SW480 (cell line): Measurements from ENCODE around the gene TNPO3.
"Not testable (repeated sequence)": the region's sequence is repeated elsewhere in the genome, so short reads cannot be mapped to it uniquely, and the experiment has no call there.

Experiments
- DNase-seq: peaks from one replicate; pipeline ENCODE4 v3.0.0-alpha.2; 2016; ENCODE audit warnings: low spot score

Gene TNPO3

DNA sequence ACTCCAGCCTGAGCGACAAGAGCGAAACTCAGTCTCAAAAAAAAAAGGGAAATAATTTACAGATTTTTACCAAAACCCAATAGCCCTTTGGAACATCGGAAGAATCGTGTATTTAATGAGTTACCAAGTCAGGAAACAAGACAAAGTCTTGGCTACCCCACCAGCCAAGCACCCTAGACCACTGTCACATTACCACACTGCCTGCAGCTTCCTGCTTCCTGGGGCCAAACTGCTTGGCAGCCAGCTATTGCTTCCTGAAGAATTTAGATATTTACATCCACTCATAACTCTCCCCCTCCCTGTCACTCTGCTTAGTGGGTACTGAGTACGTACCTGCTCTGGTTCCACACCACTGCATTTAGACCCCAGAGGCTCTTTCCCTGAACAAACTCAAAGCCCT, 14.1 kb upstream of the TNPO3 start:
- DNase-seq: no peak

DNA sequence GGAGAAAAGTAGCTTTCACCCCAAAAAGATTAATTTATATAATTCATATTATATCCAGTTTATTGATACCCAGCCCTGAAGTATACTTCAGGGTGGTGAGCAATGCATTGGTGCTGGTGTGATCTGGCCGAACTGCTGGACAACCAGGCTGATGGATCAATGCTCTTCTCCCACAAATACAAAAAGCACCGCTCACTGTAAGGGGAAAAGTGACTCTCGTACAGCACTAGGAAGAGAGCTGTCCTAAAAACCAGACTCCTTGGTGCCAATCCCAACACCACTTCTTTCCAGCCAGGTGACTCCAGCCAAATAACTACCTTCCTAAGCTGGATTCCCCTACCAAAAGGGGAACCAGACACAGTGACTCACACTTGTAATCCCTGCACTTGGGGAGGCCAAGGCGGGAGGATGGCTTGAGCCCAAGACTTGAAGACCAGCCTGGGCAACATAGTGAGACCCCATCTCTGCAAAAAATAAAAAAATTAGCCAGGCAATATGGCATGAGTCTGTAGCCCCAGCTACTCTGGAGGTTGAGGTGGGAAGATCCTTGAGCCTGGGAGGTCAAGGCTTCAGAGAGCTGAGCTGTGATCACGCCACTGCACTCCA, 13.1 kb upstream of the TNPO3 start:
- DNase-seq: no peak

DNA sequence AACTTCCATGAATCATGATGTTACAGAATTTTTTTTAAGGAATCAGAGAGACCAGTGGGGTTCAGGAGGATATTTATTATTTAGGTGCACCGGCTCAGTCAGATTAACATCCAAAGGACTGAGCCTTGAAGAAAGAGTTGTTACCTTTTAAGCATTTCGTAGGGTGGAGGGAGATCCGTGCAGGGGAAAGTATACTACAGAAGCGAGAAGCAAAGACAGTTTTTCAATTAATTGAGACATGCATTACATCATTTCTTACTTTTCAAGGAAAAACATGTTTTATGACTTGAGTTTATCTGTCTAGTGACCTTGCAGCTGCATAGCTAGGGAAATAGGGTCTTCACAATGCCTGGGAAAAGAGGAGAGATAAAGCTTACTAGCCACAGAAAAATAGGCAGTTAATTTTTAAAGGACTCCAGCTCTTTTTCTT, 12.2 kb upstream of the TNPO3 start:
- DNase-seq: not testable (repeated sequence)

DNA sequence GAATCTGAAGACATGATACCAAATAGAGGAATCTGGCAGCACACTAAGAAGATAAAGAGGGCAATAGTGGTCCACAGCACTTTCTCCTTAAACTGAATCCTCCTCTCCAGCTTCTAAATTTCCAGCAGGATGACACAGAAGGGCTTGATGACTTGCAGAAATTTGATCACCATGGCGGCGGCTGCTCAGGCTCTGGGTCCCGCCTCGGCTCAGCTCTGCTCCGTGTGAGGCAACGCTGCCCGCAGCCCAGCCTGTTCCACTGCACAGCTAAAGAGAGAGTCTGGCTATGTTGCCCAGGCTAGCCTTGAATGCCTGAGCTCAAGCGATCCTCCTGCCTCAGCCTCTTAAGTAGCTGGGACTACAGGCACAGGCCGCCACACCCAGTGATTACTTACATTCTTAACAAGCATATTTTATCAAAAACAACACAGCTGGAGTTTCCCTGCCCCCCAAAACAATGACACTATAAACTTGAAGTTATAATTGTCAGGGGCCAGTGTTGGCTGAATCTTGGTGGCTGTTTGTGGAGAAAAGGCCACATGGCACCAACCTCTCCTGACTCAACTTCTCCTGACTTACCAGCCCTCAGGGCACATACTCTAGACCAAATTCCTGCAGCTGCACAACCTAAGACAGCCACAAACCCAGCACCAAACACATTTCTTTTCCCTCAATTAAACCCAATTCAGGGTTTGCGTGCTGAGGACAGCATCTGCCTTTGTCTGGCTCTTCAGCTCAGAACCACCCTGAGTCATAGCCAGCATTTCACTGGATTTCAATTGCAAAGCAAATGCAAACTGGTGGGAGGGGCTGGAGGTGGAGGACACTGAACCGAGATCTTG, 11.6 kb upstream of the TNPO3 start:
- DNase-seq: peak; percentile 45

DNA sequence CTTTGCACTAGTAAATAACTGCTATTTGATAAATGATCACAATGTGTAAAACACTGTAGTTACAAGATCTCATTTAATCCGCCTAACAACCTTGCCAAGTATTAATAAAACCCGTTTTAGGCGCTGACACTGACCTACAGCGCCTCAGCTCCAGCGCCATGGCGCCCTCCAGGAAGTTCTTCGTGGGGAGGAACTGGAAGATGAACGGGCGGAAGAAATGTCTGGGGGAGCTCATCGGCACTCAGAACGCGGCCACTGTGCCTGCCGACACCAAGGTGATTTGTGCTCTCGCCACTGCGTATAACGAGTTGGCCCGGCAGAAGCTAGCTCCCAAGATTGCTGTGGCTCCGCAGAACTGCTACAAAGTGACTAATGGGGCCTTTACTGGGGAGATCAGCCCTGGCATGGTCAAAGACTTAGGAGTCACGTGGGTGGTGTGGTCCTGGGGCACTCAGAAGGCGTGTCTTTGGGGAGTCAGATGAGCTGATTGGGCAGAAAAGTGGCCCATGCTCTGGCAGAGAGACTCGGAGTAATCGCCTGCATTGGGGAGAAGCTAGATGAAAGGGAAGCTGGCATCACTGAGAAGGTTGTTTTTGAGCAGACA, 1.1 kb upstream of the TNPO3 start:
- no peak for DNase-seq

DNA sequence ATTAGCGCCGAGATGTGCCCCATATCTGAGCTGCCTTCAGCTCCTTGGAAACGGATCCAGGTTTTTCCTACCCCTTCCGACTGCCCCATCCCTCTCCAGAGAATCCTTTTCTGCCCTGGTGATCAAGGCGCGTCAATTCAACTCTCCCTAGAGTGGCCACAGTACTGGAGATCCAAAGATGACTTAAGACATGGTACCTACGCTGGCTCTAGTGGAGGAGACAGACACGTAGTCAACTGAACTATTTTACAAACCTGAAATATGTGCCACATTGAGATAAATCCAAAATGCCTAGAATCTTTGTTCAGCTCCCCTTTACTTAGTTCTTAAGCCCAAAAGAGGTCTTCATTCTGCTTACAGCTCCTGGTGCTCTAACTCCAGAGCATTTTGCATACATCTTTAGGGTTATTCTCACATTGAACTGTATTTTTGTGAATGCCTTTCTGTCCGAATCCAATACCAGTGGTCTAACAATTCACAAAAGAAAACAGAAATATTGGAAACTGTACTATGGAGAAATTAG, 444 bp upstream of the TNPO3 start:
- DNase-seq: no peak

DNA sequence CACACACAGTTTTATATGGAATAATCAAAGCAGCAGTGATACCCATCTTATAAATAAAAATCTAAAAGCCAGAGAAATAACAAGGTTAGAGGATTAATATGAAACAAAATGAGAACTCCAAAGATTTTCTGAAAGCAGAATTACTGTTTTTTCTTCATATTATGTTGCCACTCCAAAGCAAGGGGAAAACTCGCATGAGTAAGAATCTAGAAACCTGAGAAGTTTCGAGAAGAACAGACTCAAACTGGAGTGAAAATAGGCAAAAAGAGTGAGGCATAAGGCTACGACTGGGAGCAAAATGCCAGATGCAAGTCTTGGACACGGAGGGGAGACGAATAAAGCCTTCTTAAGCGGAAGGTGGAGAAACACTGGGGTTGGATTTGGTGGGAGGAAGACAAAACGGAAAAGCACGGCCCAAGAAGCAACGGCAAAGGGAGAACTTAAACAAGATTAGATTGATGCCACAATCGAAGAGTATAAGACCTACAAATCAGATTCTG, 923 bp downstream of the TNPO3 start:
- no peak for DNase-seq

DNA sequence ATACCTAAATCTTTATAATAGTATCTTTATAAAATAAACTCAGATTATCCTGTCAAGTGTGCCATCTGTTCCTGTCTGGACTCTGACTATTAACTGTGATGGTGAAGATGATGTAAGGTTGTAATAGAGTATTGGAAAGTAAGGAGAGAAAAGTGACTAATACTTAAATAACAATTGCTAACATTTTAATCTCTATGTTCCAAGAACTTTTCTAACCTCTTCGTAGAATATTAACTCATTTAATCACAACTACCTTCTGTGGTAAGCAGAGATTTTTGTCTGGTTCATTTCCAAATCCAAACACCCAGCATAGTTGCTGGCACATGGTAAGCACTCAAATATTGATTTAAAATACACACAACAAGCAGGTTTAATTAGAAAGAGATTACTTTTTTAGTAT, 2.5 kb downstream of the TNPO3 start:
- DNase-seq: no peak

DNA sequence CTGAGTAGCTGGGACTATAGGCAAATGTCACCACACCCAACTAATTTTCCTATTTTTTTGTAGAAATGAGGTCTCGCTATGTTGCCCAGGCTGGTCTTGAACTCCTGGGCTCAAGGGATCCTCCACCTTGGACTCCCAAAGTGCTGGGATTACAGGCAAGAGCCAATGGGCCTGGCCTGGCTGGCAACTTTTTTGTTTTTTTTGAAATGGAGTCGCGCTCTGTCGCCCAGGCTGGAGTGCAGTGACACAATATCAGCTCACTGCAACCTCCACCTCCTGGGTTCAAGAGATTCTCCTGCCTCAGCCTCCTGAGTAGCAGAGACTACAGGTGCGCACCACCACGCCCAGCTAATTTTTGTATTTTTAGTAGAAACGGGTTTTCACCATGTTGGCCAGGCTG, 3.5 kb downstream of the TNPO3 start:
- not testable (repeated sequence) for DNase-seq

DNA sequence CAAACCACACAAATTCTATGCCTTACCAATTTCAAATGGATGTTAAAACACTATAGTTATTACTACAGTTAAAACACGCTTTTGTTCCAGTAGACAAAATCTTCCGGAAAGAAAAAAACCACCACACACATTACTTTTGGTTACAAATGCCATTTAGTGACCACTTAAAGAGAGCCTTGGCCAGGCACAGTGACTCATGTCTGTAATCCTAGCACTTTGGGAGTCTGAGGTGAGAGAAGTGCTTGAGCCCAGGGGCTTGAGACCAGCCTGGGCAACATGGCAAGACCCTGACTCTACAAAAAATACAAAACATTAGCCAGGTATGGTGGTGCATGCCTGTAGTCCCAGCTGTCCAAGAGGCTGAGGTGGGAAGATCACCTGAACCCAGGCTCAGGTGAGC, 7.2 kb downstream of the TNPO3 start:
- peak; percentile 20 for DNase-seq

DNA sequence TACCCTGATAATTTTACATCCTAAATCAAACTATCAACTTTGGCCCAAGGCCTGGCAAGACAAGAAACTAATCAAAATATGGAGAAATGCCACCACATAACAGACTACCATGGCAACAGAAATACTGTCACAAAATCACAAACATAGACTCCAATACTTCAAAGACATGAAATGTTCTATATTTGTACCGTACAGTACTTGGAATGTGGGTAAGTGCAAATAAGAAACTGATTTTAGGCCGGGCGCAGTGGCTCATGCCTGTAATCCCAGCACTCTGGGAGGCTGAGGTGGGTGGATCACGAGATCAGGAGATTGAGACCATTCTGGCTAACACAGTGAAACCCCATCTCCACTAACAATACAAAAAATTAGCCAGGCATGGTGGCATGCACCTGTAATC, 9.2 kb downstream of the TNPO3 start:
- DNase-seq: no peak

DNA sequence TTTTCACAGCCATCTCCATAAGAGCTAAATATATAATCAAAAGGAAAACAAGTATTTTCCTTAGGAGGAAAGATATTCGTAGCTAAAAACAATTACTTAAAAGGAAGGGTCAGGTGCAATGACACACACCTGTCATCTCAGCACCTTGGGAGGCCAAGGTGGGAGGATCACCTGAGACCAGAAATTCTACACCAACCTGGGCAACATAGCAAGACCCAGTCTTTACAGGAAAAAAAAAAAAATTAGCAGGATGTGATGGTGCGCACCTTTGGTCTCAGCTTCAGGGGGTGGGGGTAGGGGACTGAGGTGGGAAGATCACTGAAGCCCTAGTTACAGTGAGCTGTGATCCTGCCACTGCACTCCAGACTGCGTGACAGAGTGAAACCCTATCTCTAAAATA, 11.9 kb downstream of the TNPO3 start:
- DNase-seq: no peak

DNA sequence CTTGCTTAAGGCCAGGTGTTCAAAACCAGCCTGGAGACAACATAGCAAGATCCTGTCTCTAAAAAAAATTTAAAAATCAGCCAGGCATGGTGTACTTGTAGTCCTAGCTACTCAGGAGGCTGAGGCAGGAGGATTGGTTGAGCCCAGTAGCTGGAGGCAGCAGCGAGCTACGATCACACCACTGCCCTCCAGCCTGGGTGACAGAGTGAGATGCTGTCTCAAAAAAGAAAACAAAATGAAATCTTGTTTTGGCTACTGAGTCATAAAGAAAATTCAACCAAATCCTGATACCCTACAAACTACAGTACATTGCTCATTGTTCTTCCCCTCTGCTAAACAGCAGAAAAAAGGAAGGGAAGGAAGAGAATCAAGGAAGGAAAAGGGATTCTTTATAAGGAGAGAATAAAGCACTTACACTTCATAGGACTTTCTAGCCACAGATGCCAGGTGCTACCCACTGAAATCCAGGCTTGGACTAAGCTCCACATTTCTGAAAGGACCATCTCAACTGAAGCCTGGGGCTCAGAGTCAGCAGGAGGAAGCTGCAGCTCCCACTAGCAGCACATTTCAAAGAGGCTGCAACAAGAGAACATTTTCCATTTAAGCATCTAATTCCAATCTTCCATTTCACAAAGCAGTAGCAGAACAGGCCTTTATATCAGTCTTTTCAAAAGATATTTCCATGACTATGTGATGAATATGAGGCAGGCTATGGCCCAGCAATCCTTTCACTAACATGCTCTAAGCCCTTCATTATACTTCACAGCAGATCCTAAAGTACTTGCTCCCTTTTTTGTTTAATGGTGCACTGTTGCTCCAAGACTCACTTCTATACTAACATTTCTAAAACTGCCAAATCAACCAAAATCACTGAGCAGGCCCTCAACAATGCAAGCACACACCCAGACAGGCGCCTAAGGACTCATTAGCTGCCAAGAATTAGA, 13.5 kb downstream of the TNPO3 start:
- no peak for DNase-seq

DNA sequence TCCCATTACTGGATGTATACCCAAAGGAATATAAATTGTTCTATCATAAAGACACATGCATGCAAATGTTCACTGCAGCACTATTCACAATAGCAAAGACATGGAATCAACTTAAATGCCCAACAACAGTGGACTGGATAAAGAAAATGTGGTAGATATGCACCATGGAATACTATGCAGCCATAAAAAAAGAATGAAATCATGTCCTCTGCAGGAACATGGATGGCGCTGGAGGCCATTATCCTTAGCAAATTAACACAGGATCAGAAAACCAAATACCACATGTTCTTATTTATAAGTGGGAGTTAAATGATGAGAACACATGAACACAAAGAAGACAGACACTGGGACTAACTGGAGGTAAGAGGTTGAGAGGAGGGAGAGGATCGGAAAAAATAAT, 16.4 kb downstream of the TNPO3 start:
- DNase-seq: not testable (repeated sequence)

DNA sequence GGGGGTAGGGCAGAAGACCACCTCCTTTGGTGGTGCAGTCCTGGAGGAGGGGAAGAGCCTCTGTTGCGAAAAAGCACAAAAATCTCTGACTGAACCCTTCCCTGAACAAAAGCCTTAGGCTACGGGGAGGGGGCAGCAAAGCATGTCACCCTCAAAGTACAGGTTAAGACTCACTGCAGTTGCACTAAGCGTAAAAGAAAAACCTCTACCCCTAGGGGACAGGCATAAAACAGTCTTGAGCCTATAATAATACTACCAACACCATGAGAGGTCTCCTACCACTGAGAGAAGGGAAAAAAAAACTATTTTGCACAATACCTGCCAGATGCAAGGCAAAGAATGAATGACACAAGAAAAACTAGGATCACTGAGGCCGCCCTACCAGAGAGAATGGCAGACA, 17.3 kb downstream of the TNPO3 start:
- no peak for DNase-seq

DNA sequence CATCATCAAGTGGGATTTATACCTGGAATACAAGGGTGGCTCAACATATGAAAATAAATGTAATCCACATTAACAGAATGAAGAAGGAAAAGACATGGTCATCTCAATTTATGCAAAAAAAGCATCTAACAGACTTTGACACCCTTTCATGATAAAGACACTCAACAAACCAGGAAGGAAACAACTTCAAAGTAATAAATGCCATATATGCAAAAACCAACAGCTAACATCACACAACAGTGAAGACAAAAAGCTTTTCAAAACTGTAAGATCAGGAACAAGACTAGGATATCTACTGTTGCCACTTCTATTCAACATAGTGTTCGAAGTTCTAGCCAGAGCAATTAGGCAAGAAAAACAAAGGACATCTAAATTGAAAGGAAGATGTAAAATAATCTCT, 22.9 kb downstream of the TNPO3 start:
- DNase-seq: no peak

DNA sequence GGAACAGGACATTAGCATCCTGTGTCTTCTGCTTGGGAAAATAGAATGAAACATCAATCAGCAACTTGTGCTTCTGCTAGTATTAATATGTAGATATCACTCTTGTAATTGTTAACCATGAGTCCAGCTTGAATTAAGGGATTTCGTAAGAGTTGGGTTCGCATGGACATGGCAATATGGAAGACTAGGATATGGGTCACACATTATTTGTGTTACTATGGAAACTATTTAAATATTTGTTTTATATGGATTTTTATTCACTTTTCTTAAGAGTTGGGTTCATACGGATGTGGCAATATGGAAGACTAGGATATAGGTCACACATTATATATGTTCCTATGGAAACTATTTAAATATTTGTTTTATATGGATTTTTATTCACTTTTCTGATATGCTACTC, 24.5 kb downstream of the TNPO3 start:
- DNase-seq: no peak

DNA sequence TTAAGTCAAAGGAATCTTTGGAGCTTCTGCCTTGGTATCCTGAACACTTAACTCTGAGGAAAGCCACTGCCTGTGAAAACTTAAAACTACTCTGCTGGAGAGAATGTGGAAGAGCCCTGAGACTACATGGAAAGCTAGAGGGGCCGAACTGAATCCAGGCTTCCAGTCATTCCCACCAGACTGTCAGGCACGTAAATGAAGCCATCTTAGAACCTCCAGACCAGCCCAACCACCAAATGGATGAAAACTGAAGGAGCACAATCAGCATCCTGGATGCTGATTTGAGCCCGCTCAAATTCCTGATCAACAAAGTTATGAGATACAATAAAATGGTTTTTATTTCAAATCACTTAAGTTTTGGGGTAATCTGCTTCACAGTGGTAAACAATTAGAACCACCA, 30.8 kb downstream of the TNPO3 start:
- DNase-seq: no peak

DNA sequence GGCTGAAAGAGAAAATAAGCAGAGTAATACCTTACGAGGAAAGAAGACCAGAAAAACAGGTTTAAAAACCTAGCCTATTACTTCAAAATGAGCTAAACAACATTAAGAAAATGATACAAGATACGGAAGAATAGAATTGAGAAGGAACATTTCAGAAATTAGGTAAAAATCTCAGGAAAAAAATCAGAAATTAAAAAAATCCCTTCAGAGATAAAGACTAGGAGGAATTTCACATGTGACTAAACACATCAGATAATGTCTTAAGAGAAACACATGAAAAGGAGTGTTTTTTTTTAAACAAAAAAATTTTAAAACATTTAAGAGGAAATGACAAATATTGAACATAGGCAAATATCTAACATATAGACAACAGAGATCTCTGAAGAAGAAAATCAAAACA, 33.3 kb downstream of the TNPO3 start:
- DNase-seq: no peak

DNA sequence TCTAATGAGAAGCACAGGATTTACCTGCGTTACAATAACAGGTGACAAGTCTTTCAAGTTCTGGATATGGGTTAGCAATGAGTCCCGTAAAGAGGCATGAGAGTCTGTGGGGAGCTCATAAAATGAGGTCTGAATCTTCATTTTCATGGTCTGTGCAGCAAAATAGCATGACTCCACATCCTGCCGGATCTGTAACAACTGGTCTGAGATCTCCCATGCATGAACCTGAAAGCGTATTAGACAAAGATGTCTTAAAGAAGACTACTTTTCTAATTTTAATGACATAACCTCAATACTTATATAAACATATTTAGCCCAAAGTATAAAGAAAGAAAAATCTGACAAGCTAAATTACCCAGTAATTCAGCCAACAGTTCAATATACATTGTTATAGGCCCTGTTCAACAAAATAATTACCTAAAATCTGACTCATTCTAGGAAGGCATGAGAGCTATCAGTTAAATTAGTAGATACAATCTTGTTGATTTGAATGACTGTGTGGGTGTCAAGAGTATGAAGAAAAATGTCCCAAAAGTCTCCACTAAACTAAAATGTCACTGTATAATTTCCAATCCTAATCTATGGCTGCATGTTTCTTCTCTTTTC, 36.9 kb downstream of the TNPO3 start:
- no peak for DNase-seq

DNA sequence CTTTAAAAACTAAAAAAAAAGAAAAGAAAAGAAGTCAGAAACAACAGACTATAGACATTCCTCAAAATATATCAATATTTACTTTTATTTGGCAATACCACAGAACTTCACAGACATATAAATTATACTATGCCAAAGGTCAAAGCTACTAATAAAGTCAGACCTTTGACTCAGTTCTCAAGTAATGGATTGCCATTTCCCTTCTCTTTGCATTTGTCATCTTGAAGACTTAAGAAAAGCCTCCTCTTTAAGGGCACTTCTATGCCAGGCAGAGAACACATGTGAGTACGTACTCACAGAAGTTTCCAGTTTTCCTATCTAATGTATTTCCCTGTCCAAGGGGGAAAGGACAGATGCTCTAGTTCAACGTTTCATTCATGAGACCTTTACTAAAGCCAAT, 37.6 kb downstream of the TNPO3 start:
- DNase-seq: no peak
